Measurements from ENCODE around the gene LIMK2.

Gene LIMK2

GRCh38 chr22:31279327-31279669 is 67.2 kb downstream of the LIMK2 start:
- no peak for DNase-seq (ENCODE audit: low read depth)
- no peak overlapping the region for H3K4me3 ChIP-seq (ENCODE audit: control insufficient read depth, low read depth, low read length)
- TF ChIP-seq CTCF (conservative IDR thresholded peaks at IDR 0.05; ENCODE audit: control insufficient read depth, insufficient read depth, low read depth, low read length): no peak

GRCh38 chr22:31279821-31280505 is 67.9 kb downstream of the LIMK2 start:
- H3K4me3 ChIP-seq (ENCODE audit: control insufficient read depth, low read depth, low read length): no peak overlapping the region
- no peak for DNase-seq (ENCODE audit: low read depth)

GRCh38 chr22:31281733-31282132 is 69.6 kb downstream of the LIMK2 start:
- no peak for DNase-seq (ENCODE audit: low read depth)
- no peak for TF ChIP-seq CTCF (conservative IDR thresholded peaks at IDR 0.05; ENCODE audit: control insufficient read depth, insufficient read depth, low read depth, low read length)
- no peak overlapping the region for H3K4me3 ChIP-seq (ENCODE audit: control insufficient read depth, low read depth, low read length)

More at GRCh38 chr22:31279821-31280505, 67.9 kb downstream of the LIMK2 start:
- TF ChIP-seq CTCF (conservative IDR thresholded peaks at IDR 0.05; ENCODE audit: control insufficient read depth, insufficient read depth, low read depth, low read length): no peak

- no peak for DNase-seq (ENCODE audit: low read depth)
- H3K4me3 ChIP-seq (ENCODE audit: control insufficient read depth, low read depth, low read length): no peak overlapping the region
- no peak for TF ChIP-seq CTCF (conservative IDR thresholded peaks at IDR 0.05; ENCODE audit: control insufficient read depth, insufficient read depth, low read depth, low read length)
Observed at GRCh38 chr22:31282748-31283468, 70.8 kb downstream of the LIMK2 start.

GRCh38 chr22:31284281-31285155 is 72.4 kb downstream of the LIMK2 start:
- H3K4me3 ChIP-seq (ENCODE audit: control insufficient read depth, low read depth, low read length): no peak overlapping the region
- TF ChIP-seq CTCF (conservative IDR thresholded peaks at IDR 0.05; ENCODE audit: control insufficient read depth, insufficient read depth, low read depth, low read length): no peak
- DNase-seq (ENCODE audit: low read depth): no peak

- no peak overlapping the region for H3K4me3 ChIP-seq (ENCODE audit: control insufficient read depth, low read depth, low read length)
- no peak for DNase-seq (ENCODE audit: low read depth)
- no peak for TF ChIP-seq CTCF (conservative IDR thresholded peaks at IDR 0.05; ENCODE audit: control insufficient read depth, insufficient read depth, low read depth, low read length)
Observed at GRCh38 chr22:31286360-31287255, 74.5 kb downstream of the LIMK2 start.

All from fibroblast of mammary gland (primary cell).